ENCODE measurements around the gene TSPYL6. TPM values are rescaled to one million over a fixed set of nuclear protein-coding genes. Genes with fewer than 3 reads are reported as not detected.
A peak's percentile ranks its signal among the peaks of the same experiment; 100 is the strongest.

TSPYL6 gene
- total RNA-seq, 1 experiment from 2014 or later: not detected

DNA sequence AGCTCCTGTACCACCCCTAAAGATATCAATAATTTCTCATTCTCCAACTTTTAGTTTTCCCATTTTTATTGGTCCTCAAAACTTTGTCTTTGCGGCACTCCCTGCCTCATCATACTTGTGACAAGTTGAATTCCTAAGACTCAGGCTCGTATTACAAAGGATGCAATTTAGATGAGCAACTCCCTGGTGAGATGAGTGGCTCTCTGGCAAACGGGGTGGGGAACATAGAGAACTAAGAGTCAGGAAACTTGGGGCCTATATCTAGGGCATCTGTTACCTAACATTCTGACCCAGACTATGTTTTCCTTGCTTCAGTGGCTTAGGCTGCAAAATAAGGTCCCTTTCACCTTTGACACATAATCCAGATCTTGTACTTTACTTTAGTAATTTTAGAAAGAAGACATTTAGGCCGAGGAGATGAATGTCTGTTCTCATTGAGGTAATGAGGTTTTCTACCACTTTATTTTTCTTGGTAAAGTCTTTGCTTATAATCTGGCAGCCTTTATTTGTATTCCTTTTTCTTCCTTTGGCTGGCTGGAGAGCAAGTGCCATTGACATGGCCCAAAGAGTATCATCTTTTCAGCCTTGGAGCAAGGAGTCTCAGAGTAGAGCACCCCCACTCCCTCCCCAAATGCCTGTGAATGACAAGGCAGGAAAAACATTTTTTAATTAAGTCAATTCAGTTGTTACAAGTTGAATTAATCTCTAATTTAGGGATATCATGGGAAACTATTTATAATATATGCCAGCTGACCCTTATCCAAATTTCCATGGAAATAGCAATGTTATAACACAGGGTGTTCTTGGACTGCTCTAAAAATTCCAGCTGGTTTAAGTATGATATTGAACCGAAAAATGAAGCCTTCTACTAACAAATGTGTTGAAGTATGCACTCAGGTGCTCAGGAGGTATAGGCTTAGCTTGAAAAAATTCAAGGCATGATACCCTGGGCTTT is 15.2 kb downstream of the TSPYL6 start:
- CTCF ChIA-PET: no interaction called here

DNA sequence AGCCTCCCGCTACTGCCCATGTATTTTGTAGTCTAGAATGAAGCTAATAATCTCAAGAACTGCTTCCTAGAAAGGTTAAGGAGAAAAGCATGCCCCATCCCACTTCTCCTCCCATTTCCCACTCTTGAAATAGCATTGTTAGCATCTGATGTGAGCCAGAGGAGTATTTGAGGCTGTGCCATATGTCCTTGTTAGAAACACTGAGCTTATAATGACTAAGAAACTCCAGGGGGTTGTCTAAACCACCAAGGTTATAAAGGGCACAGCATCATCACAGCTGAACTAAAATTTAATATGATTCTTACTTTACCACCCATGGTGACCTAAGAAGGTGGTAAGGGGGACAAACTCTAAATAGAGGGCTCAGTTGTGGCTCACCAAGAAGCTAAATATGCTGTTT is 16.6 kb downstream of the TSPYL6 start:
- no peaks in the 10 kb centered on the region for H3K27me3 ChIP-seq (replicated peaks; ENCODE audit: control insufficient read depth, insufficient read depth, low read length)
- Mint-ChIP-seq H3K27ac (ENCODE audit: unreplicated experiment) (no peak overlapping the region), H3K4me1 (ENCODE audit: low read depth, unreplicated experiment) (peaks cover under 1% of the 10 kb centered on the region), H3K4me3 (ENCODE audit: unreplicated experiment) (no peak overlapping the region), H3K36me3 (ENCODE audit: insufficient read depth, unreplicated experiment) (peaks cover 3% of the 10 kb centered on the region), H3K9me3 (ENCODE audit: unreplicated experiment) (peaks cover 15% of the 10 kb centered on the region), H3K27me3 (ENCODE audit: insufficient read depth, unreplicated experiment) (no peaks in the 10 kb centered on the region)
- CTCF ChIA-PET: interaction anchor here (1.0 kb wide), 1 partner anchor 40 kb away, joined by 3 read pairs; no protein-coding TSS in a partner anchor
- no peaks in the 10 kb centered on the region for H3K9me3 ChIP-seq
- TF ChIP-seq, protein P1, sequence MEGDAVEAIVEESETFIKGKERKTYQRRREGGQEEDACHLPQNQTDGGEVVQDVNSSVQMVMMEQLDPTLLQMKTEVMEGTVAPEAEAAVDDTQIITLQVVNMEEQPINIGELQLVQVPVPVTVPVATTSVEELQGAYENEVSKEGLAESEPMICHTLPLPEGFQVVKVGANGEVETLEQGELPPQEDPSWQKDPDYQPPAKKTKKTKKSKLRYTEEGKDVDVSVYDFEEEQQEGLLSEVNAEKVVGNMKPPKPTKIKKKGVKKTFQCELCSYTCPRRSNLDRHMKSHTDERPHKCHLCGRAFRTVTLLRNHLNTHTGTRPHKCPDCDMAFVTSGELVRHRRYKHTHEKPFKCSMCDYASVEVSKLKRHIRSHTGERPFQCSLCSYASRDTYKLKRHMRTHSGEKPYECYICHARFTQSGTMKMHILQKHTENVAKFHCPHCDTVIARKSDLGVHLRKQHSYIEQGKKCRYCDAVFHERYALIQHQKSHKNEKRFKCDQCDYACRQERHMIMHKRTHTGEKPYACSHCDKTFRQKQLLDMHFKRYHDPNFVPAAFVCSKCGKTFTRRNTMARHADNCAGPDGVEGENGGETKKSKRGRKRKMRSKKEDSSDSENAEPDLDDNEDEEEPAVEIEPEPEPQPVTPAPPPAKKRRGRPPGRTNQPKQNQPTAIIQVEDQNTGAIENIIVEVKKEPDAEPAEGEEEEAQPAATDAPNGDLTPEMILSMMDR (IDR thresholded peaks at IDR 0.05; ENCODE audit: insufficient read depth in 1 of 2, low read depth in 1 of 2, low read length in 1 of 2, severe bottlenecking in 1 of 2, unreplicated experiment in 1 of 2): no peak
- POLR2A ChIA-PET: no interaction called here
- intact Hi-C loops (cut with micrococcal nuclease; ENCODE audit: unreplicated experiment): no loop called here
- no peaks in the 10 kb centered on the region for H3K36me3 ChIP-seq (ENCODE audit: control insufficient read depth, insufficient read depth, low read length)
- H3K4me1 ChIP-seq: peaks cover 6% of the 10 kb centered on the region
- no TSS peak for BruUV-seq (replicated peaks)
- no peak overlapping the region for H3K4me3 ChIP-seq (ENCODE audit: low read depth, low read length)
- no peak for DNase-seq

More for the DNA sequence above, 15.2 kb downstream of the TSPYL6 start:
- POLR2A ChIA-PET: no interaction called here
- no peak overlapping the region for H3K27ac Mint-ChIP-seq (ENCODE audit: unreplicated experiment)
- no peak overlapping the region for H3K4me3 Mint-ChIP-seq (ENCODE audit: unreplicated experiment)
- no peaks in the 10 kb centered on the region for H3K9me3 ChIP-seq
- no peaks in the 10 kb centered on the region for H3K4me1 ChIP-seq
- H3K36me3 Mint-ChIP-seq (ENCODE audit: insufficient read depth, unreplicated experiment): no peaks in the 10 kb centered on the region
- TF ChIP-seq, protein P1 (IDR thresholded peaks at IDR 0.05; ENCODE audit: insufficient read depth in 1 of 2, low read depth in 1 of 2, low read length in 1 of 2, severe bottlenecking in 1 of 2, unreplicated experiment in 1 of 2): no peak
- H3K9me3 Mint-ChIP-seq (ENCODE audit: unreplicated experiment): peaks cover 16% of the 10 kb centered on the region
- no peak overlapping the region for H3K4me3 ChIP-seq (ENCODE audit: low read depth, low read length)
- no peaks in the 10 kb centered on the region for H3K27me3 Mint-ChIP-seq (ENCODE audit: insufficient read depth, unreplicated experiment)
- H3K27me3 ChIP-seq (replicated peaks; ENCODE audit: control insufficient read depth, insufficient read depth, low read length): no peaks in the 10 kb centered on the region
- no peak for DNase-seq
- no TSS peak for BruUV-seq (replicated peaks)
- H3K4me1 Mint-ChIP-seq (ENCODE audit: low read depth, unreplicated experiment): no peaks in the 10 kb centered on the region
- H3K36me3 ChIP-seq (ENCODE audit: control insufficient read depth, insufficient read depth, low read length): no peaks in the 10 kb centered on the region
- intact Hi-C loops (cut with micrococcal nuclease; ENCODE audit: unreplicated experiment): no loop called here

DNA sequence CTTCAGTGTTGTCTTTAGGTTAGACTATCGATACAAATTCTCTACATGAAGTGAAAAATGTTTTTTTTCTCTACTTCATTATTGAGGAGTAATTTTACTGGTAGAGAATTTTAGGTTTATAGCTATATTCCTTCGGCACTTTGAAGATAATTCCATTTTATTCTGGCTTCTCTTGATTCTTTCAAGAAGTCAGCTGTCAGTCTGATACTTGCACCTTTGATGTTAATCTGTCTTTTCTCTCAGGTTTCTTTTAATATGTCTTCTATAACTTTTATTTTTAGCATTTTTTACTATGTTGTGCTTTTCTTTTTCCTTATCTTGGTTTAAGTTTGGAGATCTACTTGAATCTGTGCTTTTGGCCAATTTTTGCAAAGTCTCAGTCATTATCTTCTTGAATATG is 18.6 kb downstream of the TSPYL6 start:
- ChIA-PET POLR2A (no interaction called here), CTCF (no interaction called here)
- H3K4me1 Mint-ChIP-seq (ENCODE audit: low read depth, unreplicated experiment): peaks cover 10% of the 10 kb centered on the region
- intact Hi-C loops (cut with micrococcal nuclease; ENCODE audit: unreplicated experiment): no loop called here
- TF ChIP-seq, protein P1 (IDR thresholded peaks at IDR 0.05; ENCODE audit: insufficient read depth in 1 of 2, low read depth in 1 of 2, low read length in 1 of 2, severe bottlenecking in 1 of 2, unreplicated experiment in 1 of 2): no peak
- no TSS peak for BruUV-seq (replicated peaks)
- Histone ChIP-seq H3K4me1 (peaks cover 17% of the 10 kb centered on the region), H3K9me3 (no peaks in the 10 kb centered on the region), H3K36me3 (ENCODE audit: control insufficient read depth, insufficient read depth, low read length) (no peaks in the 10 kb centered on the region; the same call in 1 of the 2 replicates), H3K4me3 (ENCODE audit: low read depth, low read length) (no peak overlapping the region), H3K27me3 (replicated peaks; ENCODE audit: control insufficient read depth, insufficient read depth, low read length) (no peaks in the 10 kb centered on the region)
- no peak overlapping the region for H3K4me3 Mint-ChIP-seq (ENCODE audit: unreplicated experiment)
- H3K27ac Mint-ChIP-seq (ENCODE audit: unreplicated experiment): peak overlapping the region; percentile 2
- no peak for DNase-seq
- no peaks in the 10 kb centered on the region for H3K27me3 Mint-ChIP-seq (ENCODE audit: insufficient read depth, unreplicated experiment)
- peaks cover 20% of the 10 kb centered on the region for H3K9me3 Mint-ChIP-seq (ENCODE audit: unreplicated experiment)
- peaks cover 7% of the 10 kb centered on the region for H3K36me3 Mint-ChIP-seq (ENCODE audit: insufficient read depth, unreplicated experiment)

Data from Caco-2 (cell line).